HG02588 (cell line): ENCODE measurements around the gene LDHAL6B.

ENCODE experiments used
- ATAC-seq: cut with Tn5 transposase; IDR thresholded peaks from one replicate; pipeline ENCODE4 v1.9.1; 2021; ENCODE audit warnings: mild to moderate bottlenecking, moderate library complexity; ENCODE audit not compliant: unreplicated experiment

LDHAL6B gene

GRCh38 chr15:59176653-59177316 lies 29.9 kb upstream of the LDHAL6B start:
- ATAC-seq: no peak

GRCh38 chr15:59177317-59177660 lies 29.4 kb upstream of the LDHAL6B start:
- ATAC-seq: no peak

GRCh38 chr15:59178151-59178695 lies 28.4 kb upstream of the LDHAL6B start:
- no peak for ATAC-seq

GRCh38 chr15:59179717-59180116 lies 26.9 kb upstream of the LDHAL6B start:
- ATAC-seq: no peak

GRCh38 chr15:59180945-59181600 lies 25.6 kb upstream of the LDHAL6B start:
- no peak for ATAC-seq

GRCh38 chr15:59185725-59186124 lies 20.9 kb upstream of the LDHAL6B start:
- ATAC-seq: no peak

GRCh38 chr15:59186501-59186900 lies 20.1 kb upstream of the LDHAL6B start:
- ATAC-seq: no peak

GRCh38 chr15:59189241-59189640 lies 17.4 kb upstream of the LDHAL6B start:
- ATAC-seq: no peak

- no peak for ATAC-seq
These were observed 16.4 kb upstream of the LDHAL6B start for GRCh38 chr15:59190291-59190690.

GRCh38 chr15:59191855-59192237 lies 14.8 kb upstream of the LDHAL6B start:
- no peak for ATAC-seq

- no peak for ATAC-seq
These were observed 11.9 kb upstream of the LDHAL6B start for GRCh38 chr15:59194639-59195325.

GRCh38 chr15:59196416-59196815 lies 10.2 kb upstream of the LDHAL6B start:
- no peak for ATAC-seq

- no peak for ATAC-seq
These were observed 9.2 kb upstream of the LDHAL6B start for GRCh38 chr15:59197454-59197853.

GRCh38 chr15:59199626-59200465 lies 6.8 kb upstream of the LDHAL6B start:
- no peak for ATAC-seq

- no peak for ATAC-seq
These were observed 6.1 kb upstream of the LDHAL6B start for GRCh38 chr15:59200560-59200959.

GRCh38 chr15:59203008-59203407 lies 3.6 kb upstream of the LDHAL6B start:
- ATAC-seq: no peak

GRCh38 chr15:59203657-59204056 lies 3.0 kb upstream of the LDHAL6B start:
- no peak for ATAC-seq

GRCh38 chr15:59205839-59206622 lies 612 bp upstream of the LDHAL6B start:
- ATAC-seq: no peak

- no peak for ATAC-seq
These were observed 2.1 kb downstream of the LDHAL6B start for GRCh38 chr15:59208613-59209249.

- no peak for ATAC-seq
These were observed 3.5 kb downstream of the LDHAL6B start for GRCh38 chr15:59210186-59210585.
